DMS153 (cell line): Measurements from ENCODE around the gene UNKL.
"Not testable (repeated sequence)": the region's sequence is repeated elsewhere in the genome, so short reads cannot be mapped to it uniquely, and the experiment has no call there.

Experiments used
- DNase-seq: peaks from one replicate; lab custom pipeline; 2025; lab: John Stamatoyannopoulos, UW

UNKL gene

DNA sequence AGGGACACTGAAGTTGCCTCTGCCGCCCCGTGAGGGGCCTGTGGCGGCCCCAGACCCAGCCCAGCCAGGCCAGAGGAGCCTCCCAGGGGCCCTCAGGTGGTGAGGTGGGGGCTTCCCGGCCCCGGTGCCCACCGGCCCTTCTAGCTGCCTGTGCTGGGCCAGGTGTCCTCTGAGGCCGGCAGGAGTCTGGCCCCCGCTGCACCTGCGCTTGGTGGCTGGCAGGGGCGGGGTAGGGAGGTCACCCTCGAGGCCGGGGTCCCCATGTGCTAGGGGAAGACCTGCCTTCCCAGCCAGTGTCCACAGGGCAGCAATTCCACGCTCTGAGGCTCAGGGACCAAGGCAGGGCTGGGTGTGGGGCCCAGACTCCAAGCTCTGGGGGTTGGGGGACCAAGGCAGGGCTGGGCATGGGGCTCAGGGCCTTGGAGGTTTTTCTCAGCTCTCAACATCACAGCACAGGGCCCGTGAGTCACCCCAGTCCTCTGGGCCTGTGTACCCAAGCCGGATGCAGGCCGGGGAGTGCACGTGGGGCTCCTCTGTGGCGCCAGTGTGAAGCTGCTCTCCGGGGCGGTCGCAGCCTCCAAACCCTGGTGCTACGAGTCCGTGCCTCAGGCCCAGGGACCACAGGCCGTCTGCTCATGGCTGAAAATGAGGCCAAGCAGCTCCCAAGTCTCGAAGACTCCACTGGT lies 31.2 kb upstream of the UNKL start:
- no peak for DNase-seq

DNA sequence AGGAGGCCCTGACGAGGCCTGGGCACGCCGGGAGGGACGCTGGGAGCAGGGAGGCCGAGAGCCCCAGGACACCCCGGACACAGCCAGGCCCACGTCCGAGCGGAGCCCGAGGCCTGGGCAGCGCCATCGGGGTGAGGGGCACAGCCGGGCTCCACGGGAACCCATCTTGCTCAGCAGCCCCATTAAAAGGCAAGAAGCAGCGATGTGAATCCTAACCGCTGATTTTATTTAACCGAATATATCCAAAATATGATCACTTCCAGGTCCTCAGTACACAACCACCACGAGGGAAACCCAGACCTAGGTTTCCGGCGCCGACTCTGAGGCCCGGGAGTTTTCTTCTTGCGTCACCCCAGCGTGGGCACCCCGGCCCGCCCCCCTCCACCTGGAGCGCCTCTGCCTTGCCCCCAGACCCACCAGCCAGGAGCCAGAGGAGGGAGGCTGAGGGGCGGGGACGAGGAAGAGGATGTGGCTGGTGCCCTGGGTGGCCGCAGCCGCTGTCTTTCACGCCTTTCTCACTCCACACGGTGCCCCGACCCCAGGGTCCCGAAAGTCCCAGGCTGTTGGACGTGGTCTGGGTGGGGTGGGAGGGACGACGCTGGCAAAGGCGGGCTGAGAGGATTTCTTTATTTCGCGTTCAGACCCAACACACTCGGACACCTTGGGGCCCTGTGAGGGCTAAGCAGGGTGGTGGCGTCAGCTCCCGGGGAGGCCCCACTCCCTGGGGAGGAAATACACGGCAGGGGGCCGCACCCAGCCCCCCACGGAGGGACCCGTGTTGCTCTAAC lies 30.4 kb upstream of the UNKL start:
- no peak for DNase-seq

DNA sequence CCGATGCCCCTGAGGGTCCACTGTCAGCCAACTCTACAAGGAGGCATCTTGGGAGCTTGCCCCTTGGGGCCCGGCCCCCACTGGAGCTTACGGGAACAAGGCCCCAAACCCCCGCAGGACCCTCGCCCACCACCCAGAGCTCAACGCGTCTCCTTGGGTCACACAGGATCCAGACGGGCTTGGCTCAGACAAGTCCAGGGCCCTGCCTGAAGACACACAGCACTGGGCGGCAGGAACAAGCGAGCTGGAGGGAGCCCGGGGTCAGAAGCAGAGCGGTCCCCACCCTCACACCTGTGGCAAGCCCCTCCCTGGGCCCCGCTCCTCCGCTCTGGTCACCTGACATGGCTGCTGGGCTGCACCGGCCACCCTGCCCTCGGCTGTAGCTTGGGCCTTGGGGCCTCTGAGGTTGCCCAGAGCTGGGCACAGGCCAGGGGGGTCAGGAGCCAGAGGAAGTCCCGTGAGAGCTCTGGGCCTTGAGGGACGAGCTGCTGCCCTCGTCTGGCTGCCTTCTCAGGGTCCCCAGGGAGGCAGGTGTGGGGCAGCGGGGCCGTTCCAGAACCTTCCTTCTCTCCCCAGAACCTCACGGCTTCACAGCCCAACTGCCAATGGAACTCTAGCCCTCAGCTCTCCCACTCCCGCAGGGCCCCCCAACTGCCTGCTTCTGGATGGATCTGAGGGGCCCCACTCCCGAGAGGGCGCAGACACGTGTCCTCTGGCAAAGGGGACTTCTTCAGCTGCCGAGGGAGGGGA lies 29.7 kb upstream of the UNKL start, which contains the start of gene CCDC154:
CCDC154 (minus strand) TSS at position 577 of the 750 bp plus-strand sequence; CDS start at position 343, 234 bp downstream.
- DNase-seq, result no peak

DNA sequence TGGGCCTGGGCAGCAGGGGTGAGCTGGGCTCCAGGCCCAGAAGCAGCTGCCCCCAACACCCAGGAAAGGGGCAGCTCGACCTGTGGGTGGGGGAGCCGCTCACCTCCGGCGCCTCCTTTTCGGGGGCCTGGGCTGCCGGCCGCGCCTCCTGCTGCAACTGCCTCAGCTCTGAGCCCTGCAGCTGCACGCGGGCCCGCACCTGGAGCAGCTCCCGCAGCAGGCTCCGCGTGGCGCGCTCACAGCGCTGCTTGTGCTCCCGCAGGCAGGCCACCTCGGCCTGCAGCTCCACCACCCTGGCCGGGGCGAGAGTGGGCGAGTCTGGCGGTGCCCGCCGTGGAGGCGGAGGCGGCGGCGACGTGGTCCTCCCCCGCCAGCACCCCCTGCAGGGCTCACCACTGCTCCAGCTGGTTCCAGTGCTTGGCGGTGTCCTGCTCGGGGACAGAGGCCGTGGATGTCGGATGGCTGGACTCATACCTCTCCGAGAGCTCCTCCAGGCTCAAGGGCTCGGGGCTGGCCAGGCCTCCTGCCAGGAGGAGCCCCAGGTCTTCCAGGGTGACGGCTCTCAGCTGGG lies 29.0 kb upstream of the UNKL start:
- DNase-seq, result no peak

DNA sequence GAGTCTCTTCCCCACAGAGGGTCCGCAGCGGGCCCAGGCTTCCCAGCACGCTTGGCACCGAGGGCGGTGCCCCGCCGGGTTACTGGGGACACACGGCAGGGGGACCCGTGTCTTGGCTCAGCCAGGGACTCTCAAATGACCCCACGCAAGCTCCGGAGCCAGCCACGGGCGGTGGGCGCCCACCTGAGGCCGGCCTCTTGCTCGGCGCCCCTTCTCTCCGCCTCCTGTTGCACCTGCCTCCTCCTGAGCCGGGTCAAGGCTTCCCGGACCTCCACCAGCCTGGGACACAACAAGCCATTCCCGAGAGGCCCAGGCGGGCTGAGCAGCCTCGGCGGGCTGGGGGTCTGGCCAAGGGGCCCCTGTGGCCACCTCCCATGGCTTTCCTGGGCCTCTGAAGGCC lies 28.2 kb upstream of the UNKL start:
- no peak for DNase-seq

DNA sequence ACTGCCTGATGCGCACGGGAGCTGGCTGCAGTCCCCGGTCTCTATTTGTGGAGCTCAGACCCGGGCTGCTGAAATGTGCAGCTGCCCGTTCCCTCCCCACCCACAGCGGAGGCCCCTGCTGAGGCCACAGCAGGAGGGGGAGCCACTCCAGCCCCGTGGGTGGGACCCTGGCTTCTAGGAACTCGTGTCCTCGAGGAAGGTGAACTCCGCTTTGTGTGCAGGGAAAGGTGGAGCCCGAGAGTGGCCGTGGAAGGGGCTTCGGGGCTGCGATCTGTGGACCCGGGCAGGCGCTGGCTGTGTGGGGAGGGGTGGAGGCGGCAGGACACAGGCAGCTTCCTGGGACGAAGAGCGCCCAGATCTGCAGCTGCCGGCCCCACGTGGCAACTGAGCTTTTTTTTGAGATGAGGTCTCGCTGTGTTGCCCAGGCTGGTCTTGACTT lies 26.9 kb upstream of the UNKL start:
- DNase-seq, result no peak

DNA sequence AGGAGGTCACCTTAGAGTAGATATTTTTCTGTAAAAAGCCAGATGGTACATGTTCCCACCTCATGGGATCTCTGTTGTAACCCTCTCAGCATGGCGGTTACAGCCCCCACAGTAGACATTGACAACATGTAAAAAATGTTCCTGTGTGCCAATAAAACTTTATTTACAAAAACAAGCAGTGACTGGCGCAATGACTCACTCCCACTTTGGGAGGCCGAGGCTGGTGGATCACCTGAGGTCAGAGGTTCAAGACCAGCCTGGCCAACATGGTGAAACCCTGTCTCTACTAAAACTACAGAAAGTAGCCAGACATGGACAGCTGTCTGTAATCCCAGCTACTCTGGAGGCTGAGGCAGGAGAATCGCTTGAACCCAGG lies 25.2 kb upstream of the UNKL start:
- DNase-seq, result not testable (repeated sequence)

DNA sequence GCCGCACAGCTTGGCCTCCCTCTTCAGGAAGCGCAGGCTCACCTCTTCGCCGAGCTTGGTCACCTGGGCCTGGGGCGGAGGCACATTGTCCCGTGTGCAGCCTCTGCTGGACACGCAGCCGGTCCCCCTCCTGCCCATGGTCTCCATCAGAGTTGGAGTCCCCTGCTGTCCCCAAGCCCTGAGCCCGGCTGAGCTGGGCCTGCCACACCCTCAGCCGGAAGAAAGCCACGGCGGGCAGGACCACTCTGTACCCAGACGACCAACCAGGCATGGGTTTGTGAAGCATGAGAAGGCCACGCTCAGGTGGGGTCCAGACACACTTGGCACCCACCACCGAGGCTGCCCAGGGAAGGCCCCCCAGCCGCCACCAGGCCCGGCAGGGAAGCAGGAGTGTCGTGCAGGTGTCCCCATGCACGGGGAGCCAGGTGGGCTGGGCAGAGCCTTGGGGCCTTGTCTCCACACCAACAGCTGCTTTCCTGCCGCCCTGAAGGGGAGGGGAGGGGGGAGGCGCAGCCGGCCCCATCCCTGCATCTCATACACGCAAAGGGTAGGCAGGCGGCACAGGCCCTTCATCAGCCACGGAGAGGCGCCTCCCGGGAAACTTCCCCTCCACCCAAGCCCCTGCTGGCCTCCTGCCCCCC lies 24.7 kb upstream of the UNKL start:
- DNase-seq, result no peak

DNA sequence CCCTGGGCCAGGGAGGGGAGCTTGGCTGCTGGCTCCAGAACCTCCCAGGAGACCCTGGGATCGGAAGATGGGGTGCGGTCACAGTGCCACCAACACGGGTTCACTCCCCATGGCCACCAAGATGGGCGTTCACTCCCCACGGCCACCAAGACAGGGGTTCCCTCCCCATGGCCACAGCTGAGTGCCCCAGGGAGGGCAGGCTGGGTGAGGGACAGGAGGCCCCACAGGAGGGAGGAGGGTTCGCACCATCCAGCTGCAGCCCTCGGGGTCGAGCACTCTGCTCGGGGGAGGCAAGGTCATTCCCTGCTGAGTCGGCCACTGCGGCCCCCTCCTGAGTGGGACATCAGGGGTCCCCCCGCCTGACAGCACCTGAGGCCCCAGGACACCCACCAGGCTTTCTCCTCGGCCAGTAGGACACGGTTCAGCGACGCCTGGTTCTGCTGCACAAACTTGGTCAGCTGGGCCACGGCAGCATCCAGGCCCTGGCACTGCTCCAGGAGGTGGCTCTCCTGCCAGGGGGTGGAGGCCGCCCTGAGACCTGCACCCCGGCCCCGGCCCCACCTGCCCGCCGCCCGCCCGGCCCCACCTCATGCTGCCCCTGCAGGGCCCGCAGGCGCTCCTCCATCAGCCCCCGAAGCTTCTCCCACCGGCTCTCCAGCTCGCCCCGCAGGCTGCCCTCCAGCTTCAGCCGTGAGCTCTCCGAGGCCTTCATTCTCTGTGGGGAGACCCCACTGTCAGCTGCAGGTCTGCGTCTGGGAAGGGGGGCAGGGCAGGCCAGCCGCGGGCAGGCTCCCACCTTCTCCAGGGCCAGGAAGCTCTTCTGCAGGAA lies 23.9 kb upstream of the UNKL start:
- DNase-seq, result no peak

DNA sequence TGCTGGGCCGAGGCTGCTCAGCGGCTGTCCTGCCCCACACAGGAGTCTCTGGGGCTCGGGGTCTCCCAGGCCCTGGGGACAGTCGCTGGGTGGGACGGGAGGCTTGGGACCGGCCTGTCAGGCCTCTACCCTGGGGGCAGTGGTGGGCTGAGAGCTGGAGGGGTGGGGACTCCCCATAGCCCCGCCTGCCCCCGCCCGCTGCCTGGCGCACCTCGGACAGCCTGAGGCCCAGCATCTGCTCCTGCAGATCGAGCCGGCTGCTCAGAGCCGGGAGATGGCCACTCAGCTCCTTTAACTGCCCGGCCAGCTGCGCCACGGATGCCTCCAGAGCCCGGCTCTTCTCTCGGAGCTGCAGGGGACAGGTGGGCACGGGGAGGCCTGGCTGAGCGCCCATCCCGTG lies 23.1 kb upstream of the UNKL start:
- no peak for DNase-seq

DNA sequence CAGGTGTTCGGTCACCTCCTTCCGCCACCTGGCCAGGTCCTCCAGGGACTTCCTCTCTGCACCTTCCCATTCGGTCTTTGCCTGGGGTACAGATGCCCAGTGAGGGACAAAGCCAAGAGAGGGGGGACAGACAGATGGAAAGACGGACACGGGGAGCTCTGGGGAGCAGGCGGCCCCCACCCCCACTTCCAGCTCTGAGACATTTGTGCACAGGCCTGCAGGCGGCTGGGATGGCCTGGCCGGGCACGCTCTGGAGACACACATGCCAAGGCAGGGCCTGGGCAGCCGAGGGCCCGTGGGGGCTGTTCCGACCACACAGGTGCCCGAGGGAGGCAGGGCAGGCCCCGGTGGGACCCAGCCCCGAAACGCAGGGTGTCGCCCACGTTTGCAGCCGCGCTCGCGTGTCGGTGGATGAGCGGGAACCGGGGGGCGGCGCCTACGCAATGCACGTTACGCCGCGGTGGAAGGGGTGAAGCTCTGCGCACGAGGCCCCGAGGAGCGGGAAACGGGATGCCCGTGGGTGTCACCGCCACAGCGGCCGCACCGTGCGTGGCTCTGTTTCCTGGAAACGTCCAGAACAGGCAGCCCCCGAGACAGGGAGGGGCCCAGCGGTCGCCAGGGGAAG lies 22.3 kb upstream of the UNKL start:
- DNase-seq, result no peak

DNA sequence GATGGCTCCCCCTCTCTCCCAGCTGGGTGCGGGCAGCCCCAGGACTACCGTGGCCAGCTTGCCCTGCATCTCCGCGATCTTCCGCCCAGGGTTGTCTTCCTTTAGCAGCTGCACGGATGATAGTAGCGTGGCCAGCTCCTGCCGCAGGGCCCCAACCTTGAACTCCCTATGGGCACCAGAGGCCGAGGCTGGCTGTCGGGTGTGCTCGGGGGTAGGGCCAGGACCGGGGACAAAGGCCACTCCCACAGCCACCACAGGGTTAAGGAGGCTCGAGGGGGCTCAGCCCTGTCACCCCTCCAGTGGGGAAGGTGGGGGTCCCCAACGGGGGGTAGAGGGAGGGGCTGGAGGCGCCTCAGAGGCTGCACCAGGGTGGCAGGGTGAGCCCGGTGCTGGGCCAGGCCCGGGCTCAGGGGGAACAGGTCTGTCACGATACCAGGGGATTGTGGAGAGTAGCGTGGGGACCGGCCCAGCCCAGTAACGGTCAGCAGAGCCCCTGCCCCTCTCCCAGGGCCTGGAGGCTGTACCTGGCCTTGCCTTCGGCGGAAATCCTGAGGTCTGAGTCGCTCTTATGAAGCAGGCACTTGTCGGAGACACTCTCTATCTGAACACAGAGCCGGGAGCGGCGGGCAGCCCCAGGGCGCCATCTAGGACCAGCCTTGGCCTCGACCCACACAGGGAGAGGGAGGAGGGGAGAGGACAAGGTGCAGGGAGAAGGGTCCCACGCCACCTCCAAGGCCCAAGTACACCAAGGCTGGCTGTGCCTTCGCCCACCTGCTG lies 21.6 kb upstream of the UNKL start:
- DNase-seq, result no peak

DNA sequence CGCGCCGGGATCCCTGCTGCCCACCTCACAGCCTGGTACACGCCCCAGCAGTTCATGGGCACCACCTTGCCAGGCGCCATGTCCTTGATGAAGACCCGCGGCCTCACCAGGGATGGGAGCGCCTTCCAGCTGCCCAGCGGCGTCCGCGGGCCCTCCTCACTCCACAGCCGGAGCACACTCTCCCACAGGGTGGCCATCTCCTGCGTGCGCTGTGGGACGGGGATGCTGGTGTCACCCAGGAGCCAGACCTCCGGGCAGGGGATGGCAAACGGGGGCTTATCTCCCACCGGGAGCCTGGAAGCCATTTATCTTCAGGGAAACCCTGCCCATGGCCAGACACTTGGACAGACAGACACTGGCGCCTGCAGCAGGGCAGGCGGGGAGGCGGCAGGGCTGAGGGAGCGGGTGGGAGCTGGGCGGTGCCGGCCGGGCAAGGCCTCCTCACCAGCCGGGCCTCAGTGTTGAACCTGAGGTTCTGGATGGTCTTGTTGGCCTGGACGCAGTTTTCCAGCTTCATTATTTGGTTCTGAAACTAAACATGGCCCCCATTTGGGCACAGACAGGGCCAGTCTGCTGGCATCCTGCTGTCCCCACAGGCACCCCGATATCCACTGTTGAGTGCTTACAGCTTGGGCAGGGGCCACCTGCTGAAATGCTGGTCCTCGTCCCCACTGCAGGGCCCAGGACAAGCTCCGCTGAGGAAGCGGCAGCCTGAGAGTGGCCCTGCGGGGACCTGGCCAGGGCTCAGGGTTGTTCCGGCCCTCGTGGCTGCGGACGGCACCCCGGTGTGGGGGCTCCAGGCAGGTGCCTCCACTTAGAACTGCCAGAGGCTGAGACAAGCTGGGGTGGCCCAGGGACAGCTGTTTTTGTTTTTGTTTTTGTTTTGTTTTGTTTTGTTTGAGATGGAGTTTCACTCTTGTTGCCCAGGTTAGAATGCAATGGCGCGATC lies 20.4 kb upstream of the UNKL start:
- no peak for DNase-seq

DNA sequence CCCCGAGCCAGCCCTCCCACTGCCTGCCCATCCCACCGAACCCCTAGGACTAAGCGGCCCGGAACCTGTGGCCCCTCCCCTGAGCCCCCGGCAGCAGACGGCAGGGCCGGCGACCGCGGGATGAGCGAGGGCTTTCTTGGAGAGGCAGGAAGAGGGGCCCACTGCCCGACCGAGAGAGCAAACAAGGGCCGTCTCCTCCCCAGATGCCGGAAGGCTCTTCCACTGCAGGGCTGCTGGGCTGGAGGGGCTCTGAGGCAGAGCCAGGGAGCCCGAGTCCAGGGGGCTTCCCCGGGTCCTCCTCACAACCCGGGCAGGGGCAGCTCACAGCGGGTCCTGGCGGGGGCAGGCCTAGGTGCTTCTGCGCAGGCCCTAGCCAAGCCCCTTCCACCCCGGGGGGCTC lies 19.3 kb upstream of the UNKL start:
- DNase-seq, result no peak

DNA sequence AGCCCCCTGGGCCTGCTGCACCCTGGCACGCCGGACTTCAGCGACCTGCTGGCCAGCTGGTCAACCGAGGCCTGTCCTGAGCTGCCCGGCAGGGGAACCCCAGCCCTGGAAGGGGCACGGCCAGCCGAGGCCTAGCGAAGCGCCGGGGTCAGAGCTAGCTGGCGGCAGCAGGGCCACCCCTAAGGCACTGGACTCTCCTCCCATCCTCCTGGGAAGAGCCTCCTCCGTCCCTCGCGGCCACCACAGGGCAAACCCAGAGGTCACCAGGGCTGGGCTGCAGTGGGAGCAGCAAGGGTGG lies 18.7 kb upstream of the UNKL start:
- DNase-seq, result no peak

DNA sequence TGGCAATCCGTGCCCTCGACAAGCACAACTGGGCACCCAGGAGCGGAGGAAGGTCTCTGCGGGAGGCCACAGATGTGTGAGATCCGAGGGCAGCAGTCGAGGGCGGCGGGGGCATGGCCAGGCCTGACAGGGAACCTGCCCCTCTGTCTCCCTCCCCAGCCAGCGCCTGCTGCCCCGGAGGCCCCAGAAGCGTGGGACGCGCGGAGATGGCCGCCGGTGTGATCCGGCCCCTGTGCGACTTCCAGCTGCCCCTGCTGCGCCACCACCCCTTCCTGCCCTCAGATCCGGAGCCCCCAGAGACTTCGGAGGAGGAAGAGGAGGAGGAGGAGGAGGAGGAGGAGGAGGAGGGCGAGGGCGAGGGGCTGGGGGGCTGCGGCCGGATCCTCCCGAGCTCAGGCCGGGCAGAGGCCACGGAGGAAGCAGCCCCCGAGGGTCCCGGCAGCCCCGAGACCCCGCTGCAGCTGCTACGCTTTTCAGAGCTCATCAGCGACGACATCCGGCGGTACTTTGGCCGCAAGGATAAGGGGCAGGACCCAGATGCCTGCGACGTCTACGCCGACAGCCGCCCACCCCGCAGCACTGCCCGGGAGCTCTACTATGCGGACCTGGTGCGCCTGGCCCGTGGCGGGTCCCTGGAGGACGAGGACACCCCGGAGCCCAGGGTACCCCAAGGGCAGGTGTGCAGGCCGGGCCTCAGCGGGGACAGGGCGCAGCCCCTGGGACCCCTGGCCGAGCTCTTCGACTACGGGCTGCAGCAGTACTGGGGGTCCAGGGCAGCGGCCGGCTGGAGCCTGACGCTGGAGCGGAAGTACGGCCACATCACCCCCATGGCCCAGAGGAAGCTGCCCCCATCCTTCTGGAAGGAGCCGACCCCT lies 18.1 kb upstream of the UNKL start:
- no peak for DNase-seq

DNA sequence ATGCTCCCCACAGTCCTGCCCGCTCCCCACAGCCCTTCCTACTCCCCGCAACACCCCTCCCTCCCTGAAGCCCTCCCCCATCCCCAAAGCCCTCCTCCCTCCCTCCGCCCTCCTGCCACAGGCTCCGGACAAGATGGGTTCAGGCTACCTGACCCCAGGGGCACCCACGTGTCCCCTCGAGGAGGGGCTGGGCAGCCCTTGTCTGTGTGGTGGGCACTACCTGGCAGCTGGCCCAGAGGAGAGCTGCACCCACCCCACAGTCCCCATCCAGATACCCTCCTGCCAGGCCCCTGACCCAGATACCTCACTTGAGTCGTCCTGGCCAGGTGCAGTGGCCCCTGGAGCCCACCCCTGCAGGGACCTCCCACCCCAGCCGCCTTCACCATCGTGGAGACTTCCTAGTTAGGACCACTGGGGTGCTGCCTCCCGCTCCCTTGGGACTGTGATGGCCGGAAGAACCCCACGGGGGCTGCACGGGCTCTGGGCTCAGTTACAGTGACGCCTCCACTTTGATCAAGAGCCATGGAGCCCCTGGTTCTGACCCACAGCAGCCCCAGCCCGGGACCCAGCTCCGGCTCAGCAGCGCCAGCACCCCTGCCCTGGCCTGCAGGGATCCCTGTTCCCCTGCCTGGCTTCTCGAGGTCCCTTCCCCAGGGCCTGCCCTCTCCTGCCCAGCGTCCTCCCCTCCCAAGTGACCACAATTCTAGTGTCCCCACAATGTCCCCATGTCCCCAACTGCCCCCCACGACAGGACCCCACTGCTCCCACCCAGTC lies 17.2 kb upstream of the UNKL start:
- DNase-seq, result no peak
